Thyroid gland (tissue), 4 donors: Measurements from ENCODE around the gene NXPH1.

Source experiments
- POLR2A ChIP-seq, 2 donors: fragments of 450-650 bp; IDR thresholded peaks; one replicate each; pipeline ENCODE4 v1.6.1; 2017; ENCODE audit warnings: antibody characterized with exemption in 2 of 2, mild to moderate bottlenecking in 2 of 2, moderate library complexity in 1 of 2
- TF ChIP-seq, protein P1 (sequence below), 6 experiments: fragments of 200-600 bp in 3 of 6; fragments of 450-650 bp in 3 of 6; sonication (generic) in 3 of 6; IDR thresholded peaks; one replicate each; pipeline ENCODE4 v1.5.1; 2016 to 2019; ENCODE audit warnings: antibody characterized with exemption in 6 of 6, mild to moderate bottlenecking in 2 of 6, inconsistent platforms in 1 of 6, moderate library complexity in 1 of 6

DNA sequence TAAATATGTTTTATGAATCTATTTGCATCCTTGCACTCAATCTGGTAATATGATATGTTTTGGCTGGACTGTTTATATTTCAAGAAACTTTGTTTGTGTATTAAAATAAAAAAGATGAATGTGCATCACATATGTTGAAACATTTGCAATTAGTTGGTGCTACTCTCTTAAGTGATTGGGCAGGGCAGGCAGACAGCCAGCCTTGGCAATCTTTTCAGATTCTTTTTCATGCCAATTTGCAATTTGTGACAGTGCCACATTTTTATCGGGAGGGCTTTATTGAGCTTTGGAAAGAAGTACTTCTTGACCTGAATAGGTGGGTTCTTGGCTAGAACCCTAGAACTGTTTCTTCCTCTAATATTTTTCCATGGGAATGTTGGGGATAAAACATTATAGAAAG, 152.2 kb downstream of the NXPH1 start:
- TF ChIP-seq, protein P1, sequence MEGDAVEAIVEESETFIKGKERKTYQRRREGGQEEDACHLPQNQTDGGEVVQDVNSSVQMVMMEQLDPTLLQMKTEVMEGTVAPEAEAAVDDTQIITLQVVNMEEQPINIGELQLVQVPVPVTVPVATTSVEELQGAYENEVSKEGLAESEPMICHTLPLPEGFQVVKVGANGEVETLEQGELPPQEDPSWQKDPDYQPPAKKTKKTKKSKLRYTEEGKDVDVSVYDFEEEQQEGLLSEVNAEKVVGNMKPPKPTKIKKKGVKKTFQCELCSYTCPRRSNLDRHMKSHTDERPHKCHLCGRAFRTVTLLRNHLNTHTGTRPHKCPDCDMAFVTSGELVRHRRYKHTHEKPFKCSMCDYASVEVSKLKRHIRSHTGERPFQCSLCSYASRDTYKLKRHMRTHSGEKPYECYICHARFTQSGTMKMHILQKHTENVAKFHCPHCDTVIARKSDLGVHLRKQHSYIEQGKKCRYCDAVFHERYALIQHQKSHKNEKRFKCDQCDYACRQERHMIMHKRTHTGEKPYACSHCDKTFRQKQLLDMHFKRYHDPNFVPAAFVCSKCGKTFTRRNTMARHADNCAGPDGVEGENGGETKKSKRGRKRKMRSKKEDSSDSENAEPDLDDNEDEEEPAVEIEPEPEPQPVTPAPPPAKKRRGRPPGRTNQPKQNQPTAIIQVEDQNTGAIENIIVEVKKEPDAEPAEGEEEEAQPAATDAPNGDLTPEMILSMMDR (IDR thresholded peaks at IDR 0.05): no peak
- TF ChIP-seq POLR2A (IDR thresholded peaks at IDR 0.05): no peak
